HG03520 (cell line): ENCODE data around the gene LZTR1.
A peak's percentile ranks its signal among the peaks of the same experiment; 100 is the strongest.

ENCODE experiments used
- ATAC-seq: cut with Tn5 transposase; IDR thresholded peaks from one replicate; pipeline ENCODE4 v1.9.1; 2021; ENCODE audit warnings: mild to moderate bottlenecking, moderate library complexity; ENCODE audit not compliant: unreplicated experiment

The LZTR1 gene

DNA sequence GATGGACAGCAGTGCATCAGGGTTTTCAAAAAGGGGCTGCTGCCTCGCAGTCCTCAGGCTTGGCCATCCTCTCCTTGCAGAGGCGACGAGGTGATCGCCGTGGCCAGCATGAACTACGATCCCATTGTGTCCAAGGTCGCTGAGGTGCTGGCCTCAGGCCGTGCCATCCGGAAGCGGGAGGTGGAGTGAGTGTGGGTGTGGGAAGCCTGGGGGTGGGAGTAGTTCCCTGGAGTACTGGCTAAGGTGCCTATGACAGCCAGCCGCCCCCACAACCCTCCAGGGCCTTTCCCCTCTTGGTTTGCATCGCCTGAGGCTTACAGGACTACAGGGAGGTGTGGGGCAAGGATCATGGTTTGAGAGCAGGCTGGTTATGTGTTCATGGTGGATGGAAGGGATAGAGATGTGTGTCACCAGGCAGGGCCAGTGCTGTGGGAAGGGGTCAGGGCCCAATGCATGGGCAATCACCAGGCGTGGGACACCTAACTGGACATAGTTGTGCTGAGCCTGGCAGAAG is 2.1 kb upstream of the LZTR1 start:
- no peak for ATAC-seq

DNA sequence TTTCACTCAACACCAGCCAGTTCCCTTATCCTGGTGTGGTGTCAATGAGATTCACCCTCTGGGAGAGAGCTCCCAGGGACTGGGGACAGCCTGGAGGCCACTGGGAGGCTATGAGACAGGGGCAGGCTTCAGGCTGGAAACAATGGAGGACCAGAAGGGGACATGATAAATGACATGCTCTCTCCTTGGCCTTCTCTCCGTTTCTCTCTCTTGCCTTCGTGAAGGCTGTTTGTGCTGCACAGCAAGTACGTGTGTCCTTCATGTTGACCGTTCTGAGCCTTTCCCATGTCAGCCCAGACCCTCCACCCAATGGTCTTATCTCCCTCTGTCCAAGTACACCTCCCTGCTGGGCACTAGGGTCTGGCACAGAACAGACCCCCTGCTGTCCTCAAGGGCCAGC is 1.6 kb upstream of the LZTR1 start:
- no peak for ATAC-seq

- no peak for ATAC-seq
These were observed 967 bp upstream of the LZTR1 start for GRCh38 chr22:20980938-20981722.

- peak; percentile 12 for ATAC-seq
These were observed 426 bp downstream of the LZTR1 start for GRCh38 chr22:20982563-20982882.

DNA sequence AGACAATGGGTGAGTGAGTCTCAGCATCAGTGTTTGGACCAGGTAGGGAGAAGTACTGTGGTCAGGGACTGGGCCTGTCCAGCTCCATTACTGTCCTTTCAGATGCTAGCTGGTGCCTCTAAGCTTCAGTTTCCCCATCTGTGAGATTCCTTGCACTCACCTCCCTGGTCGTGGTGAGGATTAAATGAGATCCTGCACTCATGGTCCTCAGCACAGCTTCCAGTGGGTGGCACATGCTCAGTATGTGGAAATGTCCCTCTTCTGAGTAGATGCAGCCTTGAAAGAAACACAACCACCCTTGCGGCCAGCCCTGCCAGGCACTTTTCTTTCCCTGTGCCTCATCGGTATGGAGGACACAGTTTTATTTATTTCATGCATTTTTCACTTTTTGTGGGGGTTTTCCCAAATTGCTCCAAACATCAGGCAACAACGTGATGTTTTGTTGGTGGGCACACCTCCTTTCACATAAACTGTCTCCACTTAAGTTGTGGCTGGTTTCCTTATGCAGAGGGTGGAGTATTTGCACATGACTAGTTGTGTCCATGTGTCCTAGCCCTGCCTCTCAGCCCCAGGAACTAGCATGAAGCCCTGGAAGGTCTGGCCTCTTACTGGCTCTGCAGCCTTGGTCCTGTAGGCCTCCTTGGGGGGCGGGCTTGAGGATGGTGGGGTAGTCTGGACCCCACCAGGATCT is 1.1 kb downstream of the LZTR1 start:
- no peak for ATAC-seq

GRCh38 chr22:20985720-20986119 is 3.6 kb downstream of the LZTR1 start:
- no peak for ATAC-seq

- ATAC-seq = no peak
These were observed 4.3 kb downstream of the LZTR1 start for GRCh38 chr22:20986365-20986764.

- no peak for ATAC-seq
These were observed 5.3 kb downstream of the LZTR1 start for GRCh38 chr22:20987375-20987774.

GRCh38 chr22:20988573-20989322 is 6.7 kb downstream of the LZTR1 start:
- ATAC-seq = no peak

GRCh38 chr22:20989323-20990138 is 7.4 kb downstream of the LZTR1 start:
- no peak for ATAC-seq

DNA sequence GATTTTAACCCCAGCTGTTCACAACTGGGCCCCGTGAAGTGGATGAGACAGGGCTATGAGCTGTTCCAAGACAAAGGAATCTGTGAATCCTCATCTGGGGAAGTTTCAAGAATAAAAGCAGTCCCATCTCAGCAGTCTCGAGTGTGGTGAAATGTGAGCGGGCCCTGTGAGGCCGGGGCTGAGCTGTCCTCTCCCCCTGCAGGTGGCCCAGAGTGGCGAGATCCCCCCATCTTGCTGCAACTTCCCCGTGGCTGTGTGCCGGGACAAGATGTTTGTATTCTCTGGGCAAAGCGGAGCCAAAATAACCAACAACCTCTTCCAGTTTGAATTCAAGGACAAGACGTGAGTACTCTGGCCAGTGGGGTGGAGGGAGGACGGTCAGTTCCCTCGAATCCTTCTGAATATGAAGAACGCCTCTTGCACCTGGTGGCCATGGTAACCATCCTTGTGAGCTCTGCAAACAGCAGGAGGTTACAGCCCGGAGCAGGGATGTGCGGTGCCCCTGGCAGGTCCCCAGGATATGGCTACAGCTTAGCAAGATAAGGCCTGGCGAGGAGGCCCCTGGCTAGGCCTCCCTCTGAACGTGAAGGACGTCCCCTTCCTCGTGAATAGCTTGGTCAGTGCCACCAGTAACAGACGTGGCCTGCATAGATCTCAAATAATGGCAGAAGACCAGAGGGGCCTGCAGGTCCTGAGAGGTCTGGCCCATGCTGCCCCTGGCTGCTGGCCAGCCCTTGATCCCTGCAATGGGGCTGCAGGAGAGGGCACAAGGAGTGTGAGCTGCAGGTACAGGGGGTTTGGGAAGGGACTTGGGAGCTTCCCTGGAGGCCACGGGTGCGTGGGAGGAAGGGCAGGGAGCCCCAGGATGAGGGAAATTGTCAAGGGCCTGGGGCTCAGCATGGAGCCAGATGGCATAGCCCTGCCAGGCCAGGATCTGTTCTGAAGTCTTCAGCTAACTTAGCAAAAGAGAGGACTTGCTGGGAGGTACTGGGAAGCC is 8.4 kb downstream of the LZTR1 start:
- ATAC-seq = no peak

GRCh38 chr22:20991252-20992055 is 9.4 kb downstream of the LZTR1 start:
- ATAC-seq = no peak

GRCh38 chr22:20992056-20992442 is 10.0 kb downstream of the LZTR1 start:
- no peak for ATAC-seq

DNA sequence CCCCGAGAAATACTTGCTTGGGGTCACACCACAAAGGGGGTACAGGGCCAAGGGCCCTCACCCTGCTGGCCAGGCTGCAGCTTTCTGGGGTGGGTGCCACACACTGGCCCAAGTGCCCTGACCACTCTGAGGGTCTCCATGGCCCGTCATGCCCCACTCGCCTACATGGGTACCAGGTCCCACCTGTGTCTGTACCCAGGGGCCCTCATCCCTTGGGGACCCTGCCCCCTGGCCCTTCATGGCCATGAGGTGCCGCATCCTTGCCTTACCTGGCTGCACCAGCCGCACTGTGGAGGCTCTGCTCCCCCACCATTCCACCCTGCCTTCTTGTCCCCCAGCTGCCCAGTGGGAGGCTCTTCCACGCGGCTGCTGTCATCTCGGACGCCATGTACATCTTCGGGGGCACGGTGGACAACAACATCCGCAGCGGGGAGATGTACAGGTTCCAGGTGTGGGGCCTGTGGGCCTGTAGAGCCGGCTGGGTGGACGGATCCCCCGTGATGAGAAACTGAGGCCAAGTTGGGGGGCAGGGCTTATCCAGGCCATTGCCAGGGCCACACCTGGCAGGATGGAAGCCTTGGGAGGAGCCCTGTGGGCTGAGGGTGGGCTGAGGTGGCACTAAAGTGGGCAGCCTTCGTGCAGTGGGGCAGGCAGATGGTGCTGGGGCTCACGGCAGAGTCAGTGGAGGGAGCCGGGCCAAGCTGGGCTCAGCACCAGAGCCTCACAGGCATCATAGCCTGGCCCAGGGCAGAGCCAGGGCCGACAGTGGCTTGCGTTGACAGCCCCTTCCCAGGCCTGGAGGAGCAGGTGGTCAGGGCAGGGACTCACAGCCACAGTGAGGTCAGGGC is 10.6 kb downstream of the LZTR1 start:
- ATAC-seq = no peak

- ATAC-seq = no peak
These were observed 11.4 kb downstream of the LZTR1 start for GRCh38 chr22:20993304-20994127.

DNA sequence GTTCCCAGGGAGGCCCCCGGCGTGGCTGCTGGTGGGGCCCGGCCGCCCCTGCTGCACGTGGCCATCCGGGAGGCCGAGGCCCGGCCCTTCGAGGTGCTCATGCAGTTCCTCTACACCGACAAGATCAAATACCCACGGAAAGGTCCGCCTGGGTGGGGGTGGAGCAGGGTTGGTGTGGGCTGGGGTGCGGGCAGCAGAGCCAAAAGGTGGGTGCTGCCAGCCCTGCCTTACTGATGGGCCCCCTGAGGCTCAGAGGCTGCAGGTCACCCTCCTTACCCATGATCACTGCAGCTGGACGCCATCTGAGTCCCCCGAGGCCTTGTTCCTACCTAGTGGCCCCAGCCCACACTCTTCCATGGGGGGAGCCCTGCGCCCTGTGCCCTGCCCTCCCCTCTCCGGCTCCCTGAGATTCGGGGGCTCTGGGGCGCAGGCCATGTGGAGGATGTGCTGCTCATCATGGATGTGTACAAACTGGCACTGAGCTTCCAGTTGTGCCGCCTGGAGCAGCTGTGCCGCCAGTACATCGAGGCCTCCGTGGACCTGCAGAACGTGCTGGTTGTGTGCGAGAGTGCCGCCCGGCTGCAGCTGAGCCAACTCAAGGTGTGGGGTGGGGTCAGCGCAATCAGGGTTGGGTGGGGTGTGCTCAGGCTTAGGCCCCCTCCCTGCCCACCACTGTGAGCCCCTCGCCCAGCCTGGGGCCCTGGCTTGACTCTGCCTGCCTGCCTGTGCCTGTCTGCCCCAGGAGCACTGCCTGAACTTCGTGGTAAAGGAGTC is 12.2 kb downstream of the LZTR1 start:
- no peak for ATAC-seq
